Esophagus muscularis mucosa (tissue), 4 donors: ENCODE measurements around the gene STXBP6. TPM values are rescaled to one million over a fixed set of nuclear protein-coding genes. Genes with fewer than 3 reads are reported as not detected.

ENCODE experiments used
- DNase-seq: peaks from one replicate; pipeline ENCODE4 v3.0.0-alpha.2; 2017; ENCODE audit errors: extremely low spot score
- H3K27ac ChIP-seq, 4 donors: fragments of 200-600 bp; sonication (generic); replicated peaks in 1 of 4; 1 replicate in 3 of 4; 2 replicates in 1 of 4; pipeline ENCODE4 v1.5.1; 2016 to 2019; ENCODE audit warnings: mild to moderate bottlenecking in 1 of 4
- H3K27me3 ChIP-seq, 4 donors: fragments of 200-600 bp; sonication (generic); one replicate each; pipeline versions ENCODE4 v1.5.1 to v1.6.0; 2016 to 2019
- H3K36me3 ChIP-seq, 4 donors: fragments of 200-600 bp; sonication (generic); one replicate each; pipeline ENCODE4 v1.5.1; 2016 to 2019
- H3K4me1 ChIP-seq, 4 donors: fragments of 200-600 bp; sonication (generic); one replicate each; pipeline ENCODE4 v1.5.1; 2016 to 2019
- H3K4me3 ChIP-seq, 4 donors: fragments of 200-600 bp; sonication (generic); 1 replicate in 2 of 4; 2 replicates in 2 of 4; pipeline ENCODE4 v1.5.1; 2016 to 2019; ENCODE audit warnings: mild to moderate bottlenecking in 4 of 4, moderate library complexity in 1 of 4
- H3K9me3 ChIP-seq, 4 donors: fragments of 200-600 bp; sonication (generic); 1 replicate in 3 of 4; 2 replicates in 1 of 4; pipeline ENCODE4 v1.5.1; 2016 to 2019
- CTCF ChIP-seq, 3 experiments: fragments of 200-600 bp in 2 of 3; fragments of 450-650 bp in 1 of 3; sonication (generic) in 2 of 3; IDR thresholded peaks; one replicate each; pipeline ENCODE4 v1.5.1; 2017 to 2019; ENCODE audit warnings: antibody characterized with exemption in 3 of 3, mild to moderate bottlenecking in 2 of 3, moderate library complexity in 1 of 3
- EP300 ChIP-seq: sonication (generic); formaldehyde crosslinking; IDR thresholded peaks from one replicate; pipeline ENCODE4 v1.6.1; 2017; ENCODE audit warnings: antibody characterized with exemption
- POLR2A ChIP-seq: fragments of 450-650 bp; IDR thresholded peaks from one replicate; pipeline ENCODE4 v1.6.1; 2017; ENCODE audit warnings: antibody characterized with exemption, moderate library complexity, mild to moderate bottlenecking, low read depth
- POLR2AphosphoS5 ChIP-seq, 2 donors: sonication (generic); formaldehyde crosslinking; IDR thresholded peaks; one replicate each; pipeline ENCODE4 v1.6.1; 2017; ENCODE audit warnings: antibody characterized with exemption in 2 of 2
- WGBS: methylation state at CpG from one replicate; pipeline ENCODE4 v1.1.5; 2018; 5-methylcytosine and 5-hydroxymethylcytosine counted together
- intact Hi-C: fragments of 100-400 bp; cut with DNase I; formaldehyde crosslinking; loops from one replicate; pipeline ENCODE4 v1.15.1; 2023
- total RNA-seq, 4 donors: library from RNA; depleted of rRNA; stranded (reverse); fragments of >200 nt; gene quantifications; one replicate each; pipeline versions ENCODE4 v1.1.0 to v1.2.1, GENCODE V29; 2016

The STXBP6 gene
- total RNA-seq, 4 donors from 2014 or later, result 36.9 to 60.4 (median 52.1) TPM

- no peak for DNase-seq
- no peak overlapping the region for H3K4me3 ChIP-seq
- H3K9me3 ChIP-seq, result no peaks in the 10 kb centered on the region
- H3K4me1 ChIP-seq, result no peaks in the 10 kb centered on the region
- TF ChIP-seq POLR2AphosphoS5 (IDR thresholded peaks at IDR 0.05) (no peak), EP300 (no peak), POLR2A (no peak), CTCF (IDR thresholded peaks at IDR 0.05) (no peak)
- WGBS, result 93% methylated on average over 4 of the region's 4 CpGs
- intact Hi-C loops, result no loop called here
- H3K27ac ChIP-seq, result no peak overlapping the region
- no peaks in the 10 kb centered on the region for H3K36me3 ChIP-seq
- H3K27me3 ChIP-seq, result no peaks in the 10 kb centered on the region
Measured at GRCh38 chr14:25092258-25092740, 42.4 kb upstream of the STXBP6 start.

GRCh38 chr14:25090716-25091454 is 40.9 kb upstream of the STXBP6 start:
- intact Hi-C loops, result no loop called here
- Histone ChIP-seq H3K36me3 (no peaks in the 10 kb centered on the region), H3K4me1 (peaks cover 0 to 6% (median 3%) of the 10 kb centered on the region in 4 donors), H3K27me3 (no peaks in the 10 kb centered on the region), H3K27ac (no peak overlapping the region), H3K9me3 (no peaks in the 10 kb centered on the region), H3K4me3 (no peak overlapping the region)
- no peak for TF ChIP-seq CTCF (IDR thresholded peaks at IDR 0.05)
- 68% methylated on average over 3 of the region's 3 CpGs for WGBS
- no peak for DNase-seq

DNA sequence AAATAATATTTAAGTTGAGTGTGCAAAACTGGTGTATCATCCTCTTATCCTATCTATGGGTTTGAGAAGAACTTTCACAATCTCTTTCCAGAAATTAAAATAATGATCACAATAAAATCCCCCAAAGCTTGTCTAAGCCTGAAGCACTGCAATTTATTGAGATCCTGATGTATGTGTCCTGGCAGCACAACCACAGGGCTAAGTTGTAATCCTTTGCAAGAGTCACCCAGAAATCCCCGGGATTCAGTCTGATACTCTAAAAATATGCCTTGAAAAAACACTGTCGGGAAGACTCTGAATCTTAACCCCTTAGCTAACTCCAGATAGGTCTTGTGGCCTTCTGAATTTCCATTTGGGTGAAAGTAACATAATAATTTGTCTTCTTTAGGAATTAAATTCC is 40.3 kb upstream of the STXBP6 start:
- H3K4me1 ChIP-seq, result peaks cover 0 to 9% (median 5%) of the 10 kb centered on the region in 4 donors
- no peak overlapping the region for H3K4me3 ChIP-seq
- H3K27me3 ChIP-seq, result no peaks in the 10 kb centered on the region
- TF ChIP-seq POLR2A, result no peak
- no peak for TF ChIP-seq EP300
- no peak for TF ChIP-seq POLR2AphosphoS5 (IDR thresholded peaks at IDR 0.05)
- no peak for TF ChIP-seq CTCF (IDR thresholded peaks at IDR 0.05)
- H3K36me3 ChIP-seq, result no peaks in the 10 kb centered on the region
- H3K9me3 ChIP-seq, result no peaks in the 10 kb centered on the region
- 48% methylated on average over 2 of the region's 2 CpGs for WGBS
- no peak for DNase-seq
- intact Hi-C loops, result no loop called here
- H3K27ac ChIP-seq, result no peak overlapping the region

GRCh38 chr14:25089496-25089895 is 39.5 kb upstream of the STXBP6 start:
- no peaks in the 10 kb centered on the region for H3K36me3 ChIP-seq
- no peak for DNase-seq
- no peaks in the 10 kb centered on the region for H3K9me3 ChIP-seq
- H3K27ac ChIP-seq, result no peak overlapping the region
- no peaks in the 10 kb centered on the region for H3K27me3 ChIP-seq
- 45% methylated on average over 1 of the region's 1 CpG for WGBS
- no peak overlapping the region for H3K4me3 ChIP-seq
- intact Hi-C loops, result no loop called here
- no peak for TF ChIP-seq POLR2A
- no peak for TF ChIP-seq EP300
- TF ChIP-seq POLR2AphosphoS5 (IDR thresholded peaks at IDR 0.05), result no peak
- TF ChIP-seq CTCF (IDR thresholded peaks at IDR 0.05), result no peak
- peaks cover 0 to 9% (median 5%) of the 10 kb centered on the region in 4 donors for H3K4me1 ChIP-seq
